ENCODE measurements around the gene KRTAP10-3. TPM values are rescaled to one million over a fixed set of nuclear protein-coding genes. Genes with fewer than 3 reads are reported as not detected.

Gene KRTAP10-3
- total RNA-seq, 1 experiment from 2014 or later: not detected

GRCh38 chr21:44520326-44521300 lies 38.0 kb downstream of the KRTAP10-3 start:
- CTCF ChIA-PET: no interaction called here
- peaks cover 2% of the 10 kb centered on the region; the same call in 1 of the 2 replicates for H3K36me3 ChIP-seq (ENCODE audit: control insufficient read depth, insufficient read depth, low read length)
- BruUV-seq (replicated peaks): no TSS peak
- H3K4me1 ChIP-seq (ENCODE audit: control insufficient read depth, insufficient read depth, low read length): no peaks in the 10 kb centered on the region
- no peaks in the 10 kb centered on the region for H3K27me3 ChIP-seq (ENCODE audit: control insufficient read depth, insufficient read depth, low read length)
- no peak for ATAC-seq
- intact Hi-C loops (cut with micrococcal nuclease; ENCODE audit: unreplicated experiment) (no loop called here), in situ Hi-C loops (cut with HindIII; ENCODE audit: low pct_unique_long_range_greater_than_20kb, low sequenced_read_pairs) (no loop called here)
- POLR2A ChIA-PET: no interaction called here
- no peaks in the 10 kb centered on the region for H3K9me3 ChIP-seq (ENCODE audit: control insufficient read depth, insufficient read depth, low read depth, low read length)
- DNase-seq (ENCODE audit: low read depth, low spot score): no peak
- no peak overlapping the region for H3K4me3 ChIP-seq (ENCODE audit: low read depth in 2 of 2, low read length in 2 of 2)
- TF ChIP-seq TCF7L2 (IDR thresholded peaks at IDR 0.05; ENCODE audit: low read depth, low read length) (no peak), POLR2AphosphoS5 (IDR thresholded peaks at IDR 0.05; ENCODE audit: low read depth, low read length) (no peak)
- no peak overlapping the region for H3K27ac ChIP-seq (ENCODE audit: low read length)

DNA sequence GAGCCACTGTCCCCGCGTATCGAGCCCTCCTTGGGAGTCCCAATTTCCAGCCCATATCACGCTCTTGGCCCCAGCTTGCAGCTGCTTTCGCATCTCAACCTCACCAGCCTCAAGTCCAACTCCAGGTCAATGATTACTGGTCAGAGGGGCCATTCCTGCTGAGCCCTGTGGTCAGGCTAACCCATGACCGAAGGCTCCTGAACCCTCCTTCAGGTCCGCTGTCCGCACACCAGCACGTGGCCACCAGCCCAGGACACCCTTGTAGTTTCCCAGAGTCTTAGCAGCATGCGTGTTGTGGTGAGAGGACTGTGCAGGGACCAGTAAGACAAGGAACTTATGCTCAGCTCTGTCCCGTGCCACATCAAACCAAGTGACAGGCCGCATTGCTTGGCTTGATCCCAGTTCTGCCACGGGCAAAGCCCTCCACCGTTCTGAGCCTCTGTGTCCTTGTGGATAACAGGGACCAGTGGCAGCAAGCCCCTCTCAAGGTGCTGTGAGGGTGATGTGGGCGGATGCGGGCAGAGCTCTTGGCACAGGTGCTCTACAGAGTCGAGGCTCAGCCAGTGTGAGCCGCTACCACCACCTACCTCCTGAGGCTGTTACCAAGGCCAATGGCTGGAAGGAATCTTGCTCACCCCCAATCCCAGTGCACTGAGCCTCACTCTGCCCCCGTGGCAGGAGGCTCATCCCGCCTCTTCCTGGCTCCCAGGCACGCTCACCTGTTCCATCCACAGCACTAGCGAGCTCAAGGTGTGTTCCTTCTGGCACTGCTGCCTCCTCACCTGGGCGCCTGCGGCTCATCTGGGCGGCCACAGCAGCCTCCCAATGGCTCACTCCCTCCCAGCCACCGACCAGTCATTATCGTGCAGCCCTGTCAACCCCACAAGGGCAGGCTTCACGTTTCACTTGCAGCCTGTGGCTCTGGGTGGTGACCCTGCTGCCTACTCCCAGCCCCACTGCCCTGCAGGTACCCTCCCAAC lies 39.0 kb downstream of the KRTAP10-3 start:
- intact Hi-C loops (cut with micrococcal nuclease; ENCODE audit: unreplicated experiment): loop anchor here (10.0 kb wide), 1 partner anchor 265 kb away; no protein-coding TSS in a partner anchor

DNA sequence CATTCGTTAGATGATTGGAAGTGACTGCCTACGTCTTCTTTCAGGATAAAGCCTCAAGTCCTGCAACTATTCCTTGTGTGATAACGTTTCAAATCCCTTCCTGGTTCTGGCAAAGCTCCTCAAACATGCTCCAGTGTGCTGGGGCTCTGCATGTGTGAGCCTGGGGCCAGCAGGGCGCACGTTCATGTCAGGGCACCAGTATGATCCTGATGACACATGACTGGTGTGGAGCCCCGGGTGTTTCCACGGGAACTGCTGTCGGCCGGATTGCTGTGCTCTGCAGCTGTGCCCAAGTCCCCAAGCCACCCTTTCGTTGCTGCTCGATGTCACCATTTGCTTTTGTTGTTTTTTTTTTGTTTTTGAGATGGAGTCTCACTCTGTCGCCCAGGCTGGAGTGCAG lies 39.9 kb downstream of the KRTAP10-3 start:
- POLR2A ChIA-PET: no interaction called here
- no peaks in the 10 kb centered on the region for H3K27me3 ChIP-seq (ENCODE audit: control insufficient read depth, insufficient read depth, low read length)
- DNase-seq (ENCODE audit: low read depth, low spot score) (no peak), ATAC-seq (no peak)
- intact Hi-C loops (cut with micrococcal nuclease; ENCODE audit: unreplicated experiment): loop anchor here (10.0 kb wide), 1 partner anchor 266 kb away; no protein-coding TSS in a partner anchor
- in situ Hi-C loops (cut with HindIII; ENCODE audit: low pct_unique_long_range_greater_than_20kb, low sequenced_read_pairs): no loop called here
- H3K36me3 ChIP-seq (ENCODE audit: control insufficient read depth, insufficient read depth, low read length): peaks cover 2% of the 10 kb centered on the region; the same call in 1 of the 2 replicates
- TF ChIP-seq POLR2AphosphoS5 (IDR thresholded peaks at IDR 0.05; ENCODE audit: low read depth, low read length) (no peak), SIN3A (IDR thresholded peaks at IDR 0.05; ENCODE audit: borderline replicate concordance, insufficient read depth, low read depth, low read length) (no peak), TCF7L2 (IDR thresholded peaks at IDR 0.05; ENCODE audit: low read depth, low read length) (no peak)
- TF ChIP-seq, protein P1, sequence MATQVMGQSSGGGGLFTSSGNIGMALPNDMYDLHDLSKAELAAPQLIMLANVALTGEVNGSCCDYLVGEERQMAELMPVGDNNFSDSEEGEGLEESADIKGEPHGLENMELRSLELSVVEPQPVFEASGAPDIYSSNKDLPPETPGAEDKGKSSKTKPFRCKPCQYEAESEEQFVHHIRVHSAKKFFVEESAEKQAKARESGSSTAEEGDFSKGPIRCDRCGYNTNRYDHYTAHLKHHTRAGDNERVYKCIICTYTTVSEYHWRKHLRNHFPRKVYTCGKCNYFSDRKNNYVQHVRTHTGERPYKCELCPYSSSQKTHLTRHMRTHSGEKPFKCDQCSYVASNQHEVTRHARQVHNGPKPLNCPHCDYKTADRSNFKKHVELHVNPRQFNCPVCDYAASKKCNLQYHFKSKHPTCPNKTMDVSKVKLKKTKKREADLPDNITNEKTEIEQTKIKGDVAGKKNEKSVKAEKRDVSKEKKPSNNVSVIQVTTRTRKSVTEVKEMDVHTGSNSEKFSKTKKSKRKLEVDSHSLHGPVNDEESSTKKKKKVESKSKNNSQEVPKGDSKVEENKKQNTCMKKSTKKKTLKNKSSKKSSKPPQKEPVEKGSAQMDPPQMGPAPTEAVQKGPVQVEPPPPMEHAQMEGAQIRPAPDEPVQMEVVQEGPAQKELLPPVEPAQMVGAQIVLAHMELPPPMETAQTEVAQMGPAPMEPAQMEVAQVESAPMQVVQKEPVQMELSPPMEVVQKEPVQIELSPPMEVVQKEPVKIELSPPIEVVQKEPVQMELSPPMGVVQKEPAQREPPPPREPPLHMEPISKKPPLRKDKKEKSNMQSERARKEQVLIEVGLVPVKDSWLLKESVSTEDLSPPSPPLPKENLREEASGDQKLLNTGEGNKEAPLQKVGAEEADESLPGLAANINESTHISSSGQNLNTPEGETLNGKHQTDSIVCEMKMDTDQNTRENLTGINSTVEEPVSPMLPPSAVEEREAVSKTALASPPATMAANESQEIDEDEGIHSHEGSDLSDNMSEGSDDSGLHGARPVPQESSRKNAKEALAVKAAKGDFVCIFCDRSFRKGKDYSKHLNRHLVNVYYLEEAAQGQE (IDR thresholded peaks at IDR 0.05; ENCODE audit: insufficient read depth in 1 of 2, low read depth in 2 of 2, low read length in 1 of 2): no peak
- TF ChIP-seq, protein P2, sequence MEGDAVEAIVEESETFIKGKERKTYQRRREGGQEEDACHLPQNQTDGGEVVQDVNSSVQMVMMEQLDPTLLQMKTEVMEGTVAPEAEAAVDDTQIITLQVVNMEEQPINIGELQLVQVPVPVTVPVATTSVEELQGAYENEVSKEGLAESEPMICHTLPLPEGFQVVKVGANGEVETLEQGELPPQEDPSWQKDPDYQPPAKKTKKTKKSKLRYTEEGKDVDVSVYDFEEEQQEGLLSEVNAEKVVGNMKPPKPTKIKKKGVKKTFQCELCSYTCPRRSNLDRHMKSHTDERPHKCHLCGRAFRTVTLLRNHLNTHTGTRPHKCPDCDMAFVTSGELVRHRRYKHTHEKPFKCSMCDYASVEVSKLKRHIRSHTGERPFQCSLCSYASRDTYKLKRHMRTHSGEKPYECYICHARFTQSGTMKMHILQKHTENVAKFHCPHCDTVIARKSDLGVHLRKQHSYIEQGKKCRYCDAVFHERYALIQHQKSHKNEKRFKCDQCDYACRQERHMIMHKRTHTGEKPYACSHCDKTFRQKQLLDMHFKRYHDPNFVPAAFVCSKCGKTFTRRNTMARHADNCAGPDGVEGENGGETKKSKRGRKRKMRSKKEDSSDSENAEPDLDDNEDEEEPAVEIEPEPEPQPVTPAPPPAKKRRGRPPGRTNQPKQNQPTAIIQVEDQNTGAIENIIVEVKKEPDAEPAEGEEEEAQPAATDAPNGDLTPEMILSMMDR (IDR thresholded peaks at IDR 0.05): no peak
- CTCF ChIA-PET: interaction anchor here (0.6 kb wide), 1 partner anchor 265 kb away, joined by 3 read pairs; no protein-coding TSS in a partner anchor
- no peaks in the 10 kb centered on the region for H3K9me3 ChIP-seq (ENCODE audit: control insufficient read depth, insufficient read depth, low read depth, low read length)
- H3K4me1 ChIP-seq (ENCODE audit: control insufficient read depth, insufficient read depth, low read length): no peaks in the 10 kb centered on the region
- no peak overlapping the region for H3K4me3 ChIP-seq (ENCODE audit: low read depth in 2 of 2, low read length in 2 of 2)
- H3K27ac ChIP-seq (ENCODE audit: low read length): no peak overlapping the region
- no TSS peak for BruUV-seq (replicated peaks)

More for the DNA sequence above, 39.0 kb downstream of the KRTAP10-3 start:
- H3K36me3 ChIP-seq (ENCODE audit: control insufficient read depth, insufficient read depth, low read length): peaks cover 2% of the 10 kb centered on the region; the same call in 1 of the 2 replicates
- H3K4me1 ChIP-seq (ENCODE audit: control insufficient read depth, insufficient read depth, low read length): no peaks in the 10 kb centered on the region
- POLR2A ChIA-PET: no interaction called here
- CTCF ChIA-PET: no interaction called here
- in situ Hi-C loops (cut with HindIII; ENCODE audit: low pct_unique_long_range_greater_than_20kb, low sequenced_read_pairs): no loop called here
- DNase-seq (ENCODE audit: low read depth, low spot score) (no peak), ATAC-seq (no peak)
- no TSS peak for BruUV-seq (replicated peaks)
- TF ChIP-seq TCF7L2 (IDR thresholded peaks at IDR 0.05; ENCODE audit: low read depth, low read length) (no peak), SIN3A (IDR thresholded peaks at IDR 0.05; ENCODE audit: borderline replicate concordance, insufficient read depth, low read depth, low read length) (no peak)
- no peaks in the 10 kb centered on the region for H3K9me3 ChIP-seq (ENCODE audit: control insufficient read depth, insufficient read depth, low read depth, low read length)
- no peak overlapping the region for H3K27ac ChIP-seq (ENCODE audit: low read length)
- no peaks in the 10 kb centered on the region for H3K27me3 ChIP-seq (ENCODE audit: control insufficient read depth, insufficient read depth, low read length)
- H3K4me3 ChIP-seq (ENCODE audit: low read depth in 2 of 2, low read length in 2 of 2): no peak overlapping the region
